Measurements from ENCODE around the gene INSL4.
A peak's percentile ranks its signal among the peaks of the same experiment; 100 is the strongest.

The INSL4 gene

DNA sequence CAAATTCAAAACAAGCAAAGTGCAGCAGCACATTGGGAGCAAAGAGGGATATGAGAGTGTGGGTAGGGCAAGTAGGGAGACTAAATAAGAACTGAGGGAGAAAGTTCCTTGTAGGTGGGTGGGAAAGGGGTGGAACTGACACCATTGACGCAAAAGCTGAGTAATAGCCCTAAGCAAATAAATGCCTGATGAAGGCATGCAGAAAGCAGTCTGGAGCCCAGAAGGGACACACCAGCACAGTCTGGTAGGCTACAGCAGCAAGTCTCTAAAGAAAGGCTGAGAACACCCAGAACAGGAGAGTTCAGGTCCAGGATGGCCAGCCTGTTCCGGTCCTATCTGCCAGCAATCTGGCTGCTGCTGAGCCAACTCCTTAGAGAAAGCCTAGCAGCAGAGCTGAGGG is at the start of gene INSL4:
INSL4 (plus strand) TSS at position 208 of the 400 bp plus-strand sequence; CDS start at position 313, 105 bp downstream.
- DNase-seq, result no peak

DNA sequence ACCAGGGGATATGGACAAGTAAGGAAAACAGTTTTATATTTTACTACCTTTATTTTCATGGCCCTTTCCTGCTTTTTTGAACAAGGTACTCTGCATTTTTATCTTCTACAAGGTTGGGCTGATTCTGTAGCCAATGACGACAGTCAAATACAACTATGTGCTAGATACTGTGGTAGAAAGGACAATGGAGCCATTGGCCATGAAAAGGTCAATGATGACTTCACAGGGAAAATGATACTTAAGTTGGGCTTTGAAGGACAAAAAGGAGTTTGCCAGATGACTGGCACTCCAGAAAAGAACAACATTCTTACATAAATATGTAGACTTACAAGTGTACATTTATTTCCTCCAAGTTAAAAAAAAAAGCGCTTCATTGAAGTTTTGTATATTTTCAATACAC is 46.4 kb upstream of the INSL4 start:
- no peak for DNase-seq

DNA sequence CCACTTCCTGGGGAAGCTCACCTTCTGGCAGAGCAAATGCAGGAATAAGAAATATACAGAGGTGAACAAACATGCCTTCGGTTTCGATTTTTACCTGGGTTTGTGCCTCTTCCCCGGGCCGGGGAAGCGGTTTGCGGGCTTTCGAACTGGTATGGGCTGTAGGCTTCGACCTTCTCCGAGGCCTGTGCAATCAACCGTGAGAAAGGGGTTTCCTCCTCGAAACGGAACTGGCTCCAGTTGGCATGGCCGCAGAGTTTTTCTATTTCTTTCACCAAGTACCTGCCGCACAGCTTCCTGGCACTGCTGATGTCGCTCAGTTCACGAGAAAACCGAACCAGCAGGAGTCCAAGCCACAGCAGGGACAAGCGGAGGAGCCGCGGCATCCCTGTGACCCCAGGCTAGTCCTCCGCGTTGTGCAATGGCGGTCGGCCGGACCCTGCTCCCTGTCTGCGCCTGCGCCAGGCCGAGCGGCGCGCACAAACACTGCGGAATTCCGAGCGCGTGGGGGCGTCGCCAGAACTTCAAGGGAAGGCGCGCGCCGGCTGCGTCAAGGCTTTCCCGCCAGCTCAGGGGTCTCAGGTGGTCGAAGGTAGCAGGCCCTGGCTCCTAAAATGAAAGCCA is 45.9 kb upstream of the INSL4 start, which contains the start of gene INSL6:
INSL6 (minus strand) TSS at position 420 of the 621 bp plus-strand sequence; CDS start at position 383, 37 bp downstream.
- DNase-seq, result no peak

DNA sequence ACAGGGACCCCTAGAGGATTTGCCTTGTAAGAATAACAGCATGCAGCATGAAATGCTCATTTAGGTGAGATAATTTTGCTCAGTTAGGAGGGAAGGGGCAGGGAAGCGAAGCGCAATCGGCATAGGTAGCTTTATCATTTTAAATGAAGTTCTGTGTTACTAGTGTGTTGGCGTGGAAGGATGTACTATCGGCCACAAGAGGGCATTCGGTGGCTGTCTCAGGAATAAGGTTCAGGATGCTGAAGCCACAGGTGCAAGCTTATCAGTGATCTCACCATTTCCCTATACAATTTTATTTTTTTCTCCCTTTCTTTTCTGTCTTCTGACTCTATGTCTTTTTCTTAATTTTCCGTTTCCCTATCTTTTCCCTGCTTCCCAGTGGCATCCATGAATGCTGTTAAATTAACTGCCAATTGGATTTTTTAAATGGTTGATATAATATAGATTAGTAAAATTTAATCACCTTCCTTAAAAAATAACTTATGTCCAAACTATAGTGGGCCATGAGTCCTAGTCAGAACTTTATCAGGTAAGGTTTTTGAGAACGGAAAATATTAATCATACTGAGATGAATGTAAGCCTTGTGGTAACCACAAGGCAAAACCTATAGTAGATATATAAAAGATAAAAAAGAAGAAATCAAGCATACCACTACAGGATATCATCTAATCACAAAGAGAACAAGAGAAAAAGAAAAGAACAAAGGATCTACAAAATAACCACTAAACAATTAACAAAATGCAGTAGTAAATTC is 44.6 kb upstream of the INSL4 start:
- DNase-seq, result peak; percentile 75

DNA sequence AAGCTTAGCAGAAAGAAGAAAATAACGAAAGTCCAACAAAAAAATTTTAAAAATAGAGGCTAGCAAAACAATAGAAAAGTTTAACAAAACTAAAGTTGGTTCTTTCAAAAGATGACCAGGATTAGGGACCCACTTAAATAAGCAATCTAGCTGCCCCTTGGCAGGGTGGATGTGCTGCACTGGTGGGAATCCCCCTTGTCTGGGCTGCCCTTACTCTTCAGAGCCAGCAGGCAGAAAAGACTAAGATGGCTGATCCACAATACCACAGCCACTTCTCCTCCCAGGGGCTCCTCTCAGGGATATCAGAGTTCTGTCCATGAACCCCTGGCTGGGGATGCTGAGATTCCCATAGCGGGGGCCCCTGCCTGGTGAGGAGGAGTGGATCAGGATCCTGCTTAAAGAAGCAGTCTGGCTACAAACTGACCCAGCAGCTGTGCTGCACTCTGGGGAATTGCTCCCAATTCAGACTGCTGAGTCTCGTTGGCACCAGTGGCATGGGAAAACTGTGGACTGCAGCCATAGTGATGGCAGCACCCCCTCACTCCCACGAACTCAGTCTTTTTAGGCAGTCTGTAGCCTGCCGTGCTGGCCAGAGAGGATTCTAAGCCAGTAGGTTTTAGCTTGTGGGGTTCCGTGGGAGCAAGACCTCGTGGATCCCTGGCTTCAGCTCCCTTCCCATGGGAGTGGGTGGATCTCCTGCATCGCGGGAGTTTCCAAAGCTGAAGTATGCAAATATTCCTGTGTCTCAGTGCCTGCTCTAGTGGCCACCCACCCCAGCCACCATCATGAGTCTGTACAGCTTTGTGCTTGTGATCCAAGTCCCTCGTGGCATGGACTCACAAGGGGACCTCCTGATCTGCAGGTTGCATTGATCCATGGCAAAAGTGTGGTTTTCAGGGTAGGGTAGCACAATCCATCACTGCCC is 42.9 kb upstream of the INSL4 start:
- DNase-seq, result no peak

DNA sequence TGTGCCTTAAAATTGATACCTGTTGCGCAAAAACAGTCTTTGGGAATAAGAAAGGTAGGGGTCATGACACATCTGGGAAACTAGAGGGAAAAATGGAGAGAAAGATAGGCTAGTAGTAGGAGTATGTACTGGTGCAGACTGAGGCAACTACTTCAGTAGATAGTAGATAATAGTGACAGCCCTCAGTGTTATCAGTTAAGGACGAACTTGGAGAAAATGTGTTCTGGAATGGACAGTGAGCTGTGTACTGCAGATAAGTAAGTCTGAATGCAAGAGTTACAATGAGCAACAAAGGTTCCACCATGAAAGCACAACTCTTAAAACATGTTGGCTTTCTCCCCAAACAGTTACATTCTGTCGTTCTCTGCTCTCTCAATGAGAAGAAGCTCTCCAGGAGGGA is 39.2 kb upstream of the INSL4 start:
- DNase-seq, result no peak

DNA sequence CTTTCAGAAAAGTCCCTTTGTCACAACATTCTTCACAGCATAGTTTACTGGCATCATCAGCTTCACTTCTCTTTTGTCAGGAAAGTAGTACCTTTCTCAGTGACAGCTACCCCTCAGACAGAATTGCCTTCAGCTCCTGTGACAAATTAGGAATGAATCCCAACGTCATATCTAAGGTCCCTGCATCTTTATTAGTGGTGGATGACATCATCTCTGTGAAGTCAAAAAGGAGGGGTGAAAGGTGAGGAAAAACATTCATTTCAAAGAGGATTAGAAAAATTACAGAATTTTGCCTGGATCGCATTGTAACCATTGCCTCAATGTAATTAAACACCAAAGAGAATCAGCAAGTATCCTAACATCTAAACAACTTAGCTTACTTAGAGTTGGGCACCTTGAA is 37.9 kb upstream of the INSL4 start:
- no peak for DNase-seq

DNA sequence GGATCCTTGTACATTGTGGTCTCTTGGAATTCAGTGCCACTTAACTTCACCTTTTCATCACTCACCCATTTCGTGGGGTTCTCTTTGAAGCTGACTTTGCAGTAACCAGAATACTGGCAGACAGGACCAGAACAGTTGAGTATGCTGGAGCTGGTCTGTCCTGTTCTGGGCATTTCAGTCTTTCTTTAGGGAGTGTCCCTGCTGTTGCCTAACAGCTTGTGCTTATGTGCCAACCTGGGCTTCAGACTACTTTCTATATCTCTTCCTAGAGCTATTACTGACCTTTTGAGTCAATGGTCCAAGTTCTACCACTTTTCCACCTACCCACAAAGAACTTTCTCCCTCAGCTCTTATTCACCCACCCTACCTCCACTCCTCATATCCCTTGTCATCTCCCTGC is 35.8 kb upstream of the INSL4 start:
- DNase-seq, result no peak

DNA sequence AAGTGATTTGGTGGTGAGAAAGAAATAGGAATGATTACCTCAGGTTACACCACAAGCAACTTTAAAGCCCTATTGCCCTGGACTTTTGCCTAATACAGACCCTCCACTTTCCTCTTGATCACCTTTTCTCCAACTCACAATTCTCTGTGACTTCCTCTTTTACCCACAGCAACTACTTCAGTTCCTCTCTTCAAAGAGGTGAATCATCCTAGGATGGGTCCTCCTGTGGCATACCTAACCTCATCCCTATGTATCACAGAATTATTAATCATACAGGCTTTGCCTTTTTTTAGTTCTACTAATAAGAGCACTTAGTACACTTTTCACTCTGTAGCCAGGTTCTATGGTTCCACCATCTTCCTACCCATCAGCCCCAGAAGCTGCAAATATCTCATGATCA is 26.1 kb upstream of the INSL4 start:
- no peak for DNase-seq

DNA sequence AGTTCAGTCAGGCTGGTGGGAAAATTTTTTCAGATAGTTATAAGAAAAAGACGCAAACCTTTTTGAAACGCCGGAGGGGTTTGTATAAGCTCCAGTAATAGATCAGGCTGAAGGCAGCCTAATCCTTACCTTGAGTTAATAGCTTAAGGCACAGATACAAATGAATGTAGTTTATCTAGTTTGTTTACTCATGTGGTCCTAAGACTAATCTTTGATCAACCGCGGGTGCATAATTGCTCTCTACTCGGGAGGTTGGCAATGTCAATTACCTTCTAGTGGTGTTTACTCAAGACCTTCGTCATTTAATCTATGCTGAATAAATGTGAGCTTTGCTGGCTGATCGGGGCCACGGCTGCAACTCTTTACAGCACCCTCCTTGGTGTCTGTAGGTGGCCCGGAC is 665 bp upstream of the INSL4 start:
- DNase-seq, result no peak

DNA sequence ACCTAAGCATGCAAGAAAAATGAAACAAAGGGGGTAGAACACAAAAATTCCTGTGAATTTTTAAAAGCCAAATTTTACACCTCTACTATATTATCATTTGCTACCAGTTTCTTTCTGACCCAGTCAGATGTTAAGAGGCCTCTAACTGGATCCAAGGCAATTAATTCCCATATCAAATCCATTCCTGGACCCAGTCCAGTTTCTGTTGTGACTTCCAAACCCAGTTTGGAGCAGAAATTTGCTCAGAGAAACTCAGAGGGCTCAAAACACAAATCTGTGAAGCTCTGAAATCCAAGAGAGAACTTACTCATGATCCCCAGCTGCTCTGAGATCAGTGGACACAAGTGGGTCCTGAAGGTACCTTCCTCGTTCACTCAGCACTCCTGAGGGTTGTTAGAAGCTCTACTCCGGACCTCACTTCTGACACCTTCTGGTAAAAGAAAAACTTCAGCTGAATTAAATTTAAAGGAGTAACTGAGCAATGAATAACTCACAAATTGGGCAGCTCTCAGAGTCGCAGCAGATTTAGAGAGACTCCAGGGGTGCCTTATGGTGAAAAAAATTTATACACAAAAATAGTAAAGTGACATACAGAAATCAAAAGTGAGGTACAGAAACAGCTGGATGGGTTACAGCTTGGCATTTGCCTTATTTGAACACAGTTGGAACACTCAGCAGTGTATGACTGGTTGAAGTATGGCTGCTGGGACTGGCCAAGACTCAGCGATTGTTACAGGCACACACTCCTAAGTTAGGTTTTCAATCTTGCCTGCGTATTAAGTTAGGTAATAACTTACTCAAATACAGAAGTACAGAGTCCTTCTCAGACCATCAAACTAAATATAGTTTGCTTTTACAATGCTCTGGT is 32.4 kb downstream of the INSL4 start:
- no peak for DNase-seq

DNA sequence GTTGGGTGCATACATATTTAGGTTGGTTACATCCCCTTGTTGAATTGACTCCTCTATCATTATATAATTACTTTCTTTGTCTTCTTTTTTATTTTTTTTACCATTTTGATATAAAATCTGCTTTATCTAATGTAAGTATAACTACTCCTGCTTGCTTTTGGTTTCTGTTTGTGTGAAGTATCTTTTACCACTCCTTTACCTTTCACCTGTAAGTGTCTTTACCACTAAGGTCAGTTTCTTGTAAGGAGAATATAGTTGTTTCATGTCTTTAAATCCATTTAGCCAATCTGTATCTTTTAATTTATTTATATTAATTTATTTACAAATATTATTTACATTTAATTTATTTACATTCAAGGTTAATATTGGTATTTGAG is 33.0 kb downstream of the INSL4 start:
- no peak for DNase-seq

DNA sequence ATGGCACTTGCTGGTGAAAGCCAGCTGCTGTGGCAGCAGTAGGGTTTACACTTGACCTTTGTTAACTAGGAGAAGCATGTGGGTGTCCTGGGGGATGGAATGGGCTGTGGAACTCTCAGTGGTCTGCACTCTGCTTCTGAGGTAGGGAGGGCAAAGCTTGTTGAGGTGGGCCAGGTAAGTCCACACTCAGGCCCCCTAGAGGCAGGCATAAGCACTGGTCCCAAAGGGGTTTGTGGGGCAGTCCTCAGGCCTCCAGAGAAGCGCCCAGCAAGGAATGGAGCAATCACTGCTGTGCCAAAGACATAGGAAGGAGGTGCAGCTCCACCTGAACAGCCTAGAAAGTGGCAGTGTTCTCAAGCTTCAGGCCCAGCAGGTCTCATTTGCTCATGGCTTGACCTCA is 34.7 kb downstream of the INSL4 start:
- DNase-seq, result no peak

DNA sequence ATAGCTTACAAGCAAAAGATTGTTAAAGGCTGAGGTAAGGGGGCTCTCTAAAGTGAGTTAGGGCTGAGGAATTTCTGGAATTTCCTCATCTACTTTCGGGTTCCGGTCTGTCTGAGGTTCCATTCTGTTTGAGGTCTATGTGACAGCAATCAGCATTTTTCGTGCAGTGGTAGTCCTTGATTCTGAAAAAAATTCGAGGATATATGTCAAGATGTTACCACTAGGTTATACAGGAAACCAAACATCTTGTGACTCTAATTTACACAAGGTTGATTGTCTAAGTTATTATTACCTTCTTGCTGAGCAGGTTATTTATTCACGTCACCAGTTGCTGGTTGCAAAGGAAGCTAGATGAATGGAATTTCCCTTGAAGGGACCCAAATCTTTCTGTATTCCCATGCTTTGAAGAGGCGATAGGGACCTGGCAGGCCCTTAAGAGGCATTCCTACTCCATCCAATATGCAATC is 38.1 kb downstream of the INSL4 start:
- DNase-seq, result no peak

DNA sequence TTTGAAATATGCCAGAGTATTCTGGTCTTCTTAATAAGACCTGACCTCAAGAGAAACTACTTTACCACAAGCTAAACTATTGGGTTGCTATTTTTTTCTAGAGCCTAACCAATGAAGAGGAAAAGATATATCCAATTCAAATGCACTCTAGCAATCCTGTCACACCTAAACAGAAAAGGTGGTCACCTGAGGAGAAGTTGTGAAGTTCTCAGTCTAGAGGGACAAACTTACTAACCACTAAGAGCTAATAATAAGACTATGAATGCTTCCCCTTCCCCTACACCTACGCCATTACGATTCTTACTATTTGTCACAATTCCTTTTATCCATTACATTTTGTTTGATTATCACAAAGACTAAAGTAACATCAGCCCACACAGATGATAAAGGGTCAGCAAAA is 43.6 kb downstream of the INSL4 start:
- no peak for DNase-seq

DNA sequence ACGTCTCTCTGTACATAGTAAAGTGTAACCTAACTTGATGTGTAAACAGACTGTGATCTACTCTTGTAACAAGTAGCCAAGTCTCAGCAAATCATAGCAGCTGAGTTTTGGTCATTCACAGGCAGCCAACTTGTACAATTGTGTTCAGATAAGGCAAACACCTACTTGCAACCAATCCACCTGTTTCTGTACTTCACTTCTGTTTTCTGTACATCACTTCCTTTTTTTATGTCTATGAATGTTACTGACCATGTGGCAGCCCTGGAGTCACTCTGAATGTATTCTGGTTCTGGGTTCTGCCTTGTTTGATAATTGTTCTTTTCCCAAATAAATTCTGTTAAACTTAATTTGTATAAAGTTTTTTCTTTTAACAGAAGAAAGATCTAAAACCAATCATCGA is 47.3 kb downstream of the INSL4 start:
- no peak for DNase-seq
